OCI-M2 (cell line): ENCODE results near the gene USH1G.
A peak's percentile ranks its signal among the peaks of the same experiment; 100 is the strongest.
"Not testable (repeated sequence)": the region's sequence is repeated elsewhere in the genome, so short reads cannot be mapped to it uniquely, and the experiment has no call there.

Source experiments
- DNase-seq: peaks from one replicate; lab custom pipeline; 2025; ENCODE audit not compliant: unreplicated experiment; lab: John Stamatoyannopoulos, UW

The USH1G gene

GRCh38 chr17:74922694-74923537 lies at the start of gene USH1G:
USH1G (minus strand) TSS chr17:74923255; CDS start chr17:74923073, 182 bp downstream.
- DNase-seq = no peak

- DNase-seq = no peak
Measured at GRCh38 chr17:74972107-74972972, 49.3 kb upstream of the USH1G start, which contains the start of gene HID1. HID1 (minus strand) TSS chr17:74972759; CDS start chr17:74972656, 103 bp downstream.

GRCh38 chr17:74971842-74972106 lies 48.7 kb upstream of the USH1G start:
- no peak for DNase-seq

GRCh38 chr17:74971069-74971841 lies 48.2 kb upstream of the USH1G start:
- no peak for DNase-seq

GRCh38 chr17:74970395-74970794 lies 47.3 kb upstream of the USH1G start:
- no peak for DNase-seq

GRCh38 chr17:74969501-74969900 lies 46.4 kb upstream of the USH1G start:
- DNase-seq = not testable (repeated sequence)

GRCh38 chr17:74968361-74968780 lies 45.3 kb upstream of the USH1G start:
- DNase-seq = no peak

- DNase-seq = no peak
Measured at GRCh38 chr17:74964988-74965622, 42.0 kb upstream of the USH1G start.

- DNase-seq = no peak
Measured at GRCh38 chr17:74964246-74964761, 41.2 kb upstream of the USH1G start.

- no peak for DNase-seq
Measured at GRCh38 chr17:74963656-74964055, 40.6 kb upstream of the USH1G start.

GRCh38 chr17:74962622-74963394 lies 39.8 kb upstream of the USH1G start:
- no peak for DNase-seq

GRCh38 chr17:74961657-74962350 lies 38.7 kb upstream of the USH1G start:
- DNase-seq = no peak

- DNase-seq = no peak
Measured at GRCh38 chr17:74960570-74961342, 37.7 kb upstream of the USH1G start.

- DNase-seq = no peak
Measured at GRCh38 chr17:74959826-74960515, 36.9 kb upstream of the USH1G start.

GRCh38 chr17:74957935-74958740 lies 35.1 kb upstream of the USH1G start:
- peak; percentile 37 for DNase-seq

- DNase-seq = no peak
Measured at GRCh38 chr17:74956093-74956492, 33.0 kb upstream of the USH1G start.
